ENCODE results near the gene CCAR1.
"Not testable (repeated sequence)": the region's sequence is repeated elsewhere in the genome, so short reads cannot be mapped to it uniquely, and the experiment has no call there.

The CCAR1 gene

GRCh38 chr10:68735739-68736138 lies 14.7 kb downstream of the CCAR1 start:
- H3K4me1 Mint-ChIP-seq, H3K9me3 Mint-ChIP-seq, H3K27ac Mint-ChIP-seq, H3K27me3 Mint-ChIP-seq, DNase-seq, H3K4me3 Mint-ChIP-seq: not testable (repeated sequence)
- peaks cover 51% of the 10 kb centered on the region for H3K36me3 Mint-ChIP-seq
- CTCF ChIA-PET: interaction anchor here (0.6 kb wide), 1 partner anchor 342 kb away, joined by 5 read pairs; no protein-coding TSS in a partner anchor

GRCh38 chr10:68740676-68741075 lies 19.6 kb downstream of the CCAR1 start:
- peaks cover 46% of the 10 kb centered on the region for H3K36me3 Mint-ChIP-seq
- H3K27me3 Mint-ChIP-seq, CTCF ChIA-PET, H3K4me1 Mint-ChIP-seq, H3K9me3 Mint-ChIP-seq, H3K4me3 Mint-ChIP-seq, H3K27ac Mint-ChIP-seq, DNase-seq: not testable (repeated sequence)

- Mint-ChIP-seq H3K27ac (no peak overlapping the region), H3K36me3 (peaks cover 36% of the 10 kb centered on the region), H3K4me1 (peaks cover 4% of the 10 kb centered on the region), H3K4me3 (no peak overlapping the region), H3K9me3 (no peaks in the 10 kb centered on the region), H3K27me3 (no peaks in the 10 kb centered on the region)
- CTCF ChIA-PET: no interaction called here
- DNase-seq: no peak
Observed at GRCh38 chr10:68742397-68742796, 21.4 kb downstream of the CCAR1 start.

- Mint-ChIP-seq H3K4me3 (no peak overlapping the region), H3K27ac (no peak overlapping the region), H3K4me1 (no peaks in the 10 kb centered on the region), H3K27me3 (no peaks in the 10 kb centered on the region), H3K9me3 (no peaks in the 10 kb centered on the region), H3K36me3 (peaks cover 53% of the 10 kb centered on the region)
- DNase-seq: no peak
- CTCF ChIA-PET: no interaction called here
Observed at GRCh38 chr10:68752711-68753350, 31.8 kb downstream of the CCAR1 start.

- H3K4me3 Mint-ChIP-seq: no peak overlapping the region
- no peaks in the 10 kb centered on the region for H3K27me3 Mint-ChIP-seq
- no peaks in the 10 kb centered on the region for H3K4me1 Mint-ChIP-seq
- CTCF ChIA-PET: interaction anchor here (0.6 kb wide), 1 partner anchor 8 kb away, joined by 3 read pairs; no protein-coding TSS in a partner anchor
- H3K9me3 Mint-ChIP-seq: no peaks in the 10 kb centered on the region
- DNase-seq: no peak
- H3K36me3 Mint-ChIP-seq: peaks cover 48% of the 10 kb centered on the region
- no peak overlapping the region for H3K27ac Mint-ChIP-seq
Observed at GRCh38 chr10:68756246-68756645, 35.2 kb downstream of the CCAR1 start.

GRCh38 chr10:68756766-68757165 lies 35.7 kb downstream of the CCAR1 start:
- H3K36me3 Mint-ChIP-seq: peaks cover 44% of the 10 kb centered on the region
- no peak for DNase-seq
- CTCF ChIA-PET: interaction anchor here (0.6 kb wide), 1 partner anchor 8 kb away, joined by 3 read pairs; no protein-coding TSS in a partner anchor
- no peaks in the 10 kb centered on the region for H3K9me3 Mint-ChIP-seq
- no peaks in the 10 kb centered on the region for H3K4me1 Mint-ChIP-seq
- H3K4me3 Mint-ChIP-seq: no peak overlapping the region
- H3K27me3 Mint-ChIP-seq: no peaks in the 10 kb centered on the region
- no peak overlapping the region for H3K27ac Mint-ChIP-seq

GRCh38 chr10:68759223-68759863 lies 38.3 kb downstream of the CCAR1 start:
- Mint-ChIP-seq H3K27me3 (no peaks in the 10 kb centered on the region), H3K4me3 (no peak overlapping the region), H3K4me1 (no peaks in the 10 kb centered on the region), H3K27ac (no peak overlapping the region), H3K36me3 (peaks cover 39% of the 10 kb centered on the region), H3K9me3 (no peaks in the 10 kb centered on the region)
- CTCF ChIA-PET: no interaction called here
- DNase-seq: no peak

- H3K4me1 Mint-ChIP-seq: no peaks in the 10 kb centered on the region
- H3K9me3 Mint-ChIP-seq: no peaks in the 10 kb centered on the region
- H3K36me3 Mint-ChIP-seq: peaks cover 41% of the 10 kb centered on the region
- no peak overlapping the region for H3K4me3 Mint-ChIP-seq
- H3K27ac Mint-ChIP-seq: no peak overlapping the region
- CTCF ChIA-PET: no interaction called here
- no peaks in the 10 kb centered on the region for H3K27me3 Mint-ChIP-seq
- no peak for DNase-seq
Observed at GRCh38 chr10:68759967-68760366, 38.9 kb downstream of the CCAR1 start.

GRCh38 chr10:68767407-68767806 lies 46.4 kb downstream of the CCAR1 start:
- H3K4me3 Mint-ChIP-seq, DNase-seq, H3K27me3 Mint-ChIP-seq, H3K4me1 Mint-ChIP-seq, H3K9me3 Mint-ChIP-seq, H3K27ac Mint-ChIP-seq, CTCF ChIA-PET: not testable (repeated sequence)
- H3K36me3 Mint-ChIP-seq: peaks cover 32% of the 10 kb centered on the region

- Mint-ChIP-seq H3K36me3 (peaks cover 54% of the 10 kb centered on the region), H3K9me3 (no peaks in the 10 kb centered on the region), H3K4me1 (no peaks in the 10 kb centered on the region), H3K4me3 (no peak overlapping the region), H3K27ac (peak overlapping the region; percentile 46), H3K27me3 (no peaks in the 10 kb centered on the region)
- CTCF ChIA-PET: no interaction called here
- DNase-seq: no peak
Observed at GRCh38 chr10:68781613-68782574, 60.9 kb downstream of the CCAR1 start.

- Mint-ChIP-seq H3K27ac (no peak overlapping the region), H3K36me3 (peaks cover 43% of the 10 kb centered on the region), H3K4me3 (no peak overlapping the region), H3K4me1 (no peaks in the 10 kb centered on the region), H3K27me3 (no peaks in the 10 kb centered on the region), H3K9me3 (no peaks in the 10 kb centered on the region)
- no peak for DNase-seq
- CTCF ChIA-PET: no interaction called here
Observed at GRCh38 chr10:68784476-68784875, 63.4 kb downstream of the CCAR1 start.

- no peak for DNase-seq
- Mint-ChIP-seq H3K27ac (no peak overlapping the region), H3K4me1 (no peaks in the 10 kb centered on the region), H3K36me3 (peaks cover 28% of the 10 kb centered on the region), H3K27me3 (no peaks in the 10 kb centered on the region), H3K9me3 (no peaks in the 10 kb centered on the region), H3K4me3 (no peak overlapping the region)
- CTCF ChIA-PET: no interaction called here
Observed at GRCh38 chr10:68787813-68788212, 66.8 kb downstream of the CCAR1 start.

- Mint-ChIP-seq H3K27me3 (no peaks in the 10 kb centered on the region), H3K9me3 (no peaks in the 10 kb centered on the region), H3K4me1 (no peaks in the 10 kb centered on the region), H3K36me3 (peaks cover 31% of the 10 kb centered on the region), H3K4me3 (no peak overlapping the region), H3K27ac (no peak overlapping the region)
- CTCF ChIA-PET: no interaction called here
- DNase-seq: no peak
Observed at GRCh38 chr10:68790476-68790875, 69.4 kb downstream of the CCAR1 start.

GRCh38 chr10:68792115-68792514 lies 71.1 kb downstream of the CCAR1 start:
- CTCF ChIA-PET: interaction anchor here (0.7 kb wide), 1 partner anchor 104 kb away, joined by 4 read pairs; no protein-coding TSS in a partner anchor
- no peak for DNase-seq
- peaks cover 21% of the 10 kb centered on the region for H3K36me3 Mint-ChIP-seq

More at GRCh38 chr10:68792115-68792514, 71.1 kb downstream of the CCAR1 start:
- no peak overlapping the region for H3K4me3 Mint-ChIP-seq
- H3K27me3 Mint-ChIP-seq: no peaks in the 10 kb centered on the region
- H3K9me3 Mint-ChIP-seq: no peaks in the 10 kb centered on the region
- H3K4me1 Mint-ChIP-seq: no peaks in the 10 kb centered on the region
- H3K27ac Mint-ChIP-seq: no peak overlapping the region
